Activated T-cell treated with anti-CD3 and anti-CD28 coated beads, Interleukin-2, amount 50 U/mL, for 48 hours (primary cell): ENCODE results near the gene ABHD13.
A peak's percentile ranks its signal among the peaks of the same experiment; 100 is the strongest.
"Not testable (repeated sequence)": the region's sequence is repeated elsewhere in the genome, so short reads cannot be mapped to it uniquely, and the experiment has no call there.

Experiments used
- DNase-seq, 2 experiments: peaks; one replicate each; pipeline ENCODE4 v3.0.0-alpha.2; 2020

ABHD13 gene

DNA sequence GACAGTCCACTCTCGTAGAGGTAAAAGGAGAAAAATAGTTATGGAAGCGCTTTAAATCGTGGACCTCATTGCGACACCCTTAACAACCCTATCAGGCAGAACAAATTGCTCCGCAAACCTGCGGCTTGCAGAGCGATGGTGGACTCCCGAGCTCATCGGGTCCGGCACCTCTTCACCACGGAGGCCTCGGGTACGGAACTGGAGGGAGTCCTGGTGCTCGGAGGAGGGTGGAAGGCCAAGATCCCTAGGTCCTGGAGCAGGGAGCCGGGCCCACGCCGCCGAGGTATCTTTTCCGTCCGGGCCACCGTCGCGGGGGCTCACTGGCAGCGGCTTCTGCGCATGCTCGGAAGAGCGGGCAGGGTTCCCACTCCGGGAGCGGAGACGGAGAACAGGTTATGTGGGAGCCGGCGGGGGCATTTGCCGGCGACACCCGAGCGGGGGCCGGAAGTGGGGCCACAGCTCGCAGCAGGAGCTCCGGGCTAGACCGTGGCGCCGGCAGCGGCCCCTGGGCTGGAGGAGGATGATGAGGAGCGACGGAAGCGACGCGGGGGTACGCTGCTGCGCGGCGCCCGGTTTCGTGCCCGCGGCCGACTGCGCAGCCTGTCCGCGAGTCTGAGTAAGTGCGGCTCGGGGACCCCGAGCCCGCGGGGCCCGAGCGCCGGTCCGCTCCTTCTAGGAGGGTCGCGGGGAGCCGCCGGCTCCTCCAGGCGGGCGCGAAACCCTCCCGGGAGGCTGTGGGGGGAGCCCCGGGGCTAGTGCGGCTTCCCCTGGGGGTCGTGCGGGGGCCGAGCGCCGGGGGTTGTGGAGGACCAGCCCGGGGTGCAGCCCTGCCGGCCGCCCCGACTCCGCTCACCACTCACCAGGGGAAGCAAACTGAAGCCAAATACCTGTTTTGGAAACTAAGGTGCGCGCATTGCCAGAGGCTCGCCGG, at the start of gene ABHD13:
TSS of gene ABHD13 (plus strand) at position 349 of the 931 bp plus-strand sequence. CDS start 10,827 bp downstream, outside the sequence.
- DNase-seq, result peak; percentile 93 to 95

DNA sequence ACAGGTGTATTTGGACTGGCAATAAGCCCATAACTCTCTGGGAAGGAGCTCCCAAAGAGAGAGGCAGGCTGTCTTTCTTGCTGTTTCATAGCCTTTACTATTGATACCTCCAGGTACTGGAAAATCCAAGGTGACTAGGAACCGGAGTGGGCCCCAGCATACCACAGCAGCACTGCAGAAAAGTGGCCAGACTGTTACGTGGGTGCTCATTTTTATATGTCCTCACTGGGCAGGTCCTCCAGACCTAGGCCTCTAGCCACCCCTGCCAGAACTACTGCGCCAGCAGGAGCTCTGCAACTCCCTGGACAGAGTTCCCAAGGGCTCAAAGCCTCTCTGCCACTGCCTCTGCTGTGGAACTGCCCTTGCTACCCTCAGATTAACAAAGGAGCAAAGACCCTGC, 49.3 kb upstream of the ABHD13 start:
- no peak for DNase-seq

DNA sequence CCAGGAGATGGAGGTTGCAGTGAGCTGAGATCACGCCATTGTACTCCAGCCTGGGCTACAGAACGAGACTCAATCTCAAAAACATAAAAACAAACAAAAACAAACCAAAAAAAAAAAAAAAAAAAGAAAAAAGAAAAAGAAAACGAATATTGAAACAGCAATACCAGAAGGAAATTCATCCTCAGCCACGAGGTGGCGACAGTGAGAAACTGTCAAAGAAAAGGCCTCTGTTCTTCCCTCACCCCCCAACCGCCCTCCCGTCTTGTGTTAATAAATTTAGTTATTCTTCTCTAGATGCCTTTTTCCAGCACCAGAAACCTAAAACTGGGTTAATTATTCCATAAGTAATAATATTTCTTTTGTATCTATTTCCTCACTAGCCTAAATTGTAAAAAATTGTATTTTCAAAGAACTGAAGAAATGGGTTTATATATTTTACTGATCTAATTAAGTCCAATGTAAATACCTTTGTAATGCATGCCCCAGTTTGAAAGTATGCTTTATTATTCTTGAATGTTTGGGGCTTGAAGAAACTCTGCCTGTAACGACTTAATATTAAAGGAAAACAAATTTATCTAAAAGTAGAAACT, 41.4 kb upstream of the ABHD13 start:
- DNase-seq, result peak; percentile 66 to 72

DNA sequence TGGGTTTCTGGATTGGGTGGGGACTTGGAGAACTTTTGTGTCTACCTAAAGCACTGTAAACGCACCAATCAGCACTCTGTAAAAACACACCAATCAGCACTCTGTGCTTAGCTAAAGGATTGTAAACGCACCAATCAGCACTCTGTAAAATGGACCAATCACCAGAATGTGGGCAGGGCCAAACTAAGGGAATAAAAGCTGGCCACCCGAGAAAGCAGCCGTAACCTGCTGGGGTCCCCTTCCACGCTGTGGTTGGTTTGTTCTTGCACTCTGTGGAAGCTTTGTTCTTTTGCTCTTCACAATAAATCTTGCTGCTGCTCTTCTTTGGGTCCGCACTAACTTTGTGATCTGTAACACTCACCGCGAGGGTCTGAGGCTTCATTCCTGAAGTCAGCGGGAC, 40.1 kb upstream of the ABHD13 start:
- no peak for DNase-seq

DNA sequence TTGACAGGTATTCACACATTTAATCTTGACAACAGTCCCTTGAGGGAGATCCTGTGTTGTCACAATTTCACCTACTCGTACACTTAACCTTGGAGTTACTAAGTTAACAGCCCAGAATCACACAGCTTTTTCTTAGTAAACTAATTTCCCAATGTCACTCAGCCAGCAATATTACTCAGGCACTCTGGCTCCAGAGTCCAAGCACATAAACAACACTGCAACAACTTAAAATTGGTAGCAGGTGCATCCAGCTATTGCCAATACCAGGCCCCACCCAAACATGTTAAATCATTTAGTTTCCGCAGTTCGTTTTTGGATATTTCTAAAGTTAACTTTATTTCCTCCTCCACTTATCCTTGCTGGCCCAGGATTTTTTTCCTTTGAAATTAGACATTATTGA, 35.5 kb upstream of the ABHD13 start:
- DNase-seq, result no peak

DNA sequence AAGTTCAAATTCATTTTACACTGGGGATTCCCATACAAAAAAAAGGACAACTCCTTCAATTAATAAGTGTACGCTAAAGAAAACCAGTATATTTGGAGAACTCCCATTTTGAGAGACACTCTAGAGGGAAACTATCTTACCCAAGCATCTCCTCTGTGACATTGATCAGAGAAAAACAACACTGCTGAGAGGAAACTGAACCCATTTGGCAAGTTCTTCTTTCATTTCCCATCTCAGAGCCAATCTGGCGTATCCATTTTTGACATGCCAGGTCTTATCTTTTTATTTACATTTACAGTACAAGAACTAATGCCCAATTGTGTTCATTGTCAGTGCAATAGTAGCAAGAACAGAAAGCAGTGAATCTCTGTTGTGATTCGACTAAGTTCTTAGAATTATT, 33.0 kb upstream of the ABHD13 start:
- DNase-seq, result no peak

DNA sequence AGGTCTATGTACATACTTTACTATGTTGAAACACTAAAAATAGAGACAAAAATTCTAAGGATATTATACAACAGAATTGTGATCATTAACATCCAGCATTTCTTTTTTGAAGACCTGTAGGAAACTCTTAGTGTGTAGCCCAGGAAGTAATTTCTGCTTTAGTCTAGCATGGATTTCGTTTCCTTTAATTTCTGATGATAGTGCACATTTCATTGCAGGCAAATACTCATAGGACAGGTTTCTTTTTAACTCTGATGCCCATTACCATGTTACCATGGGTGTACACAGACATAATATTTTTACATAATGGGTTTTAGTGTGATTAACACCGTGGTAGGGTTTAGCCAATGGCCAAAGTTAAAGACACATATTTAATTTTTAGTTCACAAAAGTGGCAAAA, 29.9 kb upstream of the ABHD13 start:
- DNase-seq, result no peak

DNA sequence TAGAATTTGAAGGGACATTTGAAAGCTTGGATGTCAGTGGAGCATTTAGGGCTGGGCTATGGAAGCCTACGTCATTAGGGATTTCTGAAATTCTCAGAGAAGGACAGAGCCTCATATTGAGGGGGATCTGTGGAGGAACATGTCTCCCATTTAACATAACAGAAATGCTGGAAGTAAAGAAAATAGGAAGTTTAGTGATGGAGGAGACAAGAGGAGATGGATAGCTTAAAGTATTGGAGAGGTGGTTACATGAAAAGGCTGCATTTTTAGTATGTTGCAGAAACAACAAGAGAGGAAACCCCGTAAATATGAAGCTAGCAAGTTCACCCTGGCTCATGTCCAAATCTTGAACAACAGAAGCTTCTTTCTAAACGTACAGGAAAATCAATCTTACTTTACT, 27.3 kb upstream of the ABHD13 start:
- no peak for DNase-seq

DNA sequence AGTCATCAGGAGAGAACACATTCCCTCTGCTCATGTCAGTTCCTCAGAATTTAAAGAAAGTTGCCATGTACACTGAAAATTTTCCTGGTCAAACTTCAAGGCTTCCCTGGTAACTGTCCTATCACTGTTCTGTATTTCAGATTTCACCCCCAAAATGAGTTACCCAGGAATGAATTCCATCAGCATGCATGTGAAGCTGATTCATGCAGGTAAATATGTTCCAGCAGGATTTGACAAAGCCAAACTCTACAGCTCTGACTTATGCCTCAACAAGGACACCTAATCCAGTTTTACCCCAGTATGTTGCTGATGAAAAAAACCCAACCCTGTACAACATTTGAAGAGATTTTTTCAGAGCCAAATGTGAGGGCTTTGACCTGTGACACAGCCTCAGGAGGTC, 24.4 kb upstream of the ABHD13 start:
- DNase-seq, result no peak

DNA sequence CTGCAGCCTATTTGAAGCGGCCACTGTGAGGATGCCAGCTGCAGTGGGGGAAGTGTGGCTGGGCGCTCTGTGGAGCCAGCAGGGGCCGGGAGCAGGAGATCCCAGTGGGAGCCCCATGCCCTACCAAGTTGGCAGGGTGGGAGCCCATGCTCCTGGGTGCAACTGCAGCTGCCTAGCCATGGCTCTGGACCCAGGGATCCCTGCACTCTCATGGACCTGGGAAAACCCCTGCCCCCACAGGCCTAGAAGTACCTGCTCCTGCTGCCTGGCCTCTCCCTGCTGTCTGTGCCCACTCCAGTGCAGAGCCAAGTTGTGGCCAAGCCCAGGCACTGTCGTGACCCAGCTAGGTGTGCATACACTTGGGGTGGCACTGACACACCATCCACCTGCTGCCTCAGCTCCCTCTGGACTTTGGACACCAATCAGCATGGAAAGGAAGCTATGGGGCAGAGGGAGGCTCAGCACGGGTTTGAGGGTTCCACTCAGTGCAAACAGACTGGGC, 23.7 kb upstream of the ABHD13 start:
- DNase-seq, result no peak

DNA sequence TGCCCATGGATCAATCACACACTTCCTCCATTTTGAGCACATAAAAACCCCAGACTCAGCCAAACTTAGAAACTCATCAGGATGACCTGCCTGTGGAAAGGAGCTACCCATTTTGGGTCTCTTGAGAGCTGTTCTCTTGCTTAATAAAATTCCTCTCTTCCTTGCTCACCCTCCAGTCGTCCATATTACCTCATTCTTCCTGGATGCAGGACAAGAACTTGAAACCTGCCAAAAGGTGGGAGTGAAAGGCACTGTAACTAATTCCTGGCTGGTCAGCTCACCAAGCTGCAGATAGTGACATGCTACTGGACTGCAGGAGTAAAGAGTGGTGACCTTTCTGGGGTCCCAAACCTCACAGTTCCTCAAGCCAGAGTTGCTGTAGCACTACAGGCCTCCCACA, 23.0 kb upstream of the ABHD13 start:
- DNase-seq, result no peak

DNA sequence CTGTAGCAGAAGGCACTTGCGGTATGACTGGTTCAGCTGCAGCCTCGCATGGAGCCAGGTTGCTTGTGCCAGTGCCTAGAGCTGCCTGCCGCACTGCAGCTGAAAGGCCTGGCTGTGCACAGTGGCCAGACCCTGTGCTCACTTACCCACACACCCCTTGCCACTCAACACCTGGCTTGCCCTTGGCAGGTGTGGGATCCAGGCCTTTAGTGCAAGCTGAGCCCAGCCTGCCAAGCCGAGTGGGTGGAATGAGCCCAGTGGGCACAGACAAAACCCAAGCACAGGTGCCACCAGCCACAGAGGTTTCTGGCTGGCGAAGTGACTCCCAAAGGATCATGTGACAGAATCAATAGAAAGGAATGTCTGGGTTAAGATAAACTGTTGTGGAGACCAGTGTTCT, 22.3 kb upstream of the ABHD13 start:
- DNase-seq, result no peak

DNA sequence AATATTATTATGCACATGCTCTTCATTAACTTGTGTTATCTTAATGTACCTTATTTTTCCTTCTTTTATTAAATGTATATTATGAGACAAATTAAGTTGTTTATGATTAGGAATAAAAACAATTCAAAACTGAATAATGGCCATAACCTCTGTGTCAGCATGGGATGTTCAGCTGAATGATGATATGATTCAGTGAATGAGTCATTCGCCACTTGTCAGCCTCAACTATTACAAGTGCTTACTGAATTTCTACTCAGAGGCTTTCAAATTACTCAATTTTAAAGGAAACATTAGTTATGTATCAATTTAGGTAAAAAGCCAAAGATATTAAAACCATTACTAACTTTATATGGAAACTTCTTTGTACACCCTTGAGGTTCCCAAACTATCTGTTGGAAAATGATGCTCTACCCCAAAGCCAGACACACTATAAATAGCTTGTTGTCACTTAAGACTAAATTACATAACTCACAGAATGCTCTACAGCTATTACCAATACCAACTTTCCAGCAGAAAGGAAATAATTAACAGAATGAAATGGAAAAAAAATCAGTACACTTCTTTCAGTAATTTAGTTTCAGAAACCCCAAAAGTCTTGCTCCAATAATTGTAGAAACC, 17.3 kb upstream of the ABHD13 start:
- no peak for DNase-seq

DNA sequence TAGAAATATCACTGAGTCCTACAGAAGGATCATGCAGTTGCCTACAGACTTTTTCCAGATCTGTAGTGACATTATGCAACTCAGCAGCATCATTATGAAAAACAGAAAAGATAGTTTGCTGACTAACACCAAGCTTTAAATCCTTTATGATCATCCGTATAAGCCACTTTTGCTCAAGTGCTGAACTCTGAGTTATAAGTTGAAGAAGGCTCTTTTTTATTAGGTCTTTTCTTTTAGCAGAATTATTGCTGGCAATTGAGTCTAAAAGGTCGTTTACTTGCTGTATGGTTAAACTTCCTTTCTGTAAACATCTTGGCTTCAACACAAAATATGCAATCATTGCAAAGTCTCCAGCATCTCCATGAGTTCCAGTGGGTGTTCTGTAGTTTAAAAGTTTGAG, 7.6 kb upstream of the ABHD13 start:
- DNase-seq, result no peak

DNA sequence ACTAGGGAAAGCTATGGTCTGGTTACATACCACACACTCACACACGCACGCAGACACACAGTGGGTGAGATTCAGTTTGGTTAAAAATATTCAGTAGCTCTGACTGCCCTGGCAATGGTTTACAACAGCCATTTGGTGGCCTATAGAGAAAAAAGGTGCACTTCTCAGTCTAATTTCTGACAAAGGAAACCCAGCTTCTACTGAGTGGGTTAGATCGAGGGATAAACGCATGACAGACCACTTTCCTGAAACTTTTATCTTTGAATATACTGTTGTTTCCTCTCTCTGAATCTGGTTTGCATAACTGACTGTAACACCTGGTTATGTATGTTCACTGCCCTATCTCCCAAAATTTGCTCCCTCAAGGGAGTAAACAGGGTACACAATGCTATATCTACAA, 5.3 kb upstream of the ABHD13 start:
- DNase-seq, result no peak

DNA sequence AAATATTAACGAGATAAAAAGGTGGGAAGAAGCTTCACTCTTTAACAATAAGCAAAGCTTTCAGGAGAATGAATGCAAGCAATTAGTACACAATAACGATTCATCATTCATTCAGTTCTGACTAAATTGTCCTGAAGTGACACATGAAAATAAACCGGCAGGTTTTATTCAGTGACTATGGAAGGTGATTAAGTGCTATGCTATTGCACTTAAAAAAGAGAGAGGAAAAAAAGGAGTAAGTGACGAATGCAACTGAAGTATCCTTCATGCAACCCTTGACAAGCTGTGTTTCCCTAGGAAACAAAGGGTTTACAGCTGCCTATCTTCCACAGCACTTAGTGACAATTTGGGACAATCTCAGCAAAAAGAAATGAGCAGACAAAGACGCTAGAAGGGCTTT, 4.2 kb upstream of the ABHD13 start:
- no peak for DNase-seq

DNA sequence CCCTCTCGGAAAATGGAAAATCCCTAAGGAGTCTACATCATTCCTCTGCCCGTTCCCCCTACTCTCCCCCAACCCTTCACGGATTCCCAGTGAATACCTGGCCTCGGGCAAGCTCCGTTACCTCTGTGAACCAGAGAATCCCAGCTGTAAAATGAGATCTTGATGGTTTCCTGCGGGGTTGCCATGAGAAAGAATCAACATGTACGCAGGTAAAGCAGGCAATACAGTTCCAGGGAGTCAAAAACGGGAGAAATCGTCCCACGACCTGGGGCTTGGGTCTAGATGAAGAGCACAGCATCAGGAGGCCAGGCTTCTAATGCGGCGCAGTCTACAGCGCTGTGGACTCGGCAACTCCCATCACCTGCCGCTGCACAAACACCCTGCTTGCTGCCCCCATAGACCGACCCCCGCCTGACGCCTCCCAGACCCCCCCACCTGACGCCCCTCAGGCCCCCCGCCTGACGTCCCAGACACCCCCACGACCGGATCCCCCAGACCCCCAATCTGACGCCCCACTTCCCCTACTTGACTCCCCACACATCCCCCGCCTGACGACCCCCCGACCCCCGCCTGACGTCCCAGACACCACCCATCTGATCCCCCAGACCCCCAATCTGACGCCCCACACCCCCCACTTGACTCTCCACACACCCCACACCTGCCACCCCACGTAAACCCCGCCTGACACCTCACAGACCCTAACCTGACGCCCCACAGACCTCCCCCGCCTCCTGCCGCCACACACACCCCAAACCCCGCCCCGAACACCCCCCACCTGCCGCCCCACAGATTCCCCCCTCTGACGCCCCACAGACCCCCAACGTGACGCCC, 3.5 kb upstream of the ABHD13 start:
- no peak for DNase-seq

DNA sequence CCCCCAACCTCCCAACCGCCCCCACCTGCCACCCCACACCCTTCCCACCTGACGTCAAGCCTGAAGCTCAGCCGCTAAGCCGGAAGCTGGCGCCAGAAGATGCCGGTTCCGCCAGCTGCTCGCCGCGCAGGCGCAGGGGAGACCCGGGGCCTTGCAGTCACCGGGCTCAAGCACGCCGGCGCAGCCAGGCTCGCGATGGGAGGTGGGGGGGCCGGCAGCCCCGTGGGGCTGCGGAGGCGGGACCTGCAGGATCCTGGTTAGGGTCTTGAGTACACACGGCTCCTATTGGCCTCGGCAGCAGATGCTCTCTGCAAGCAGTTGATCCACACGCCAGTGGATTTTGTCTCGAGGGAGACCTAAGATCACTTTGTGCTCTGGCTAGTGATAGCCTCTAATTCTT, 2.8 kb upstream of the ABHD13 start, which contains the start of gene LIG4:
TSS of gene LIG4 (minus strand) at position 101 of the 400 bp plus-strand sequence. CDS start 4,268 bp downstream, outside the sequence.
- DNase-seq, result peak; percentile 86 to 89

DNA sequence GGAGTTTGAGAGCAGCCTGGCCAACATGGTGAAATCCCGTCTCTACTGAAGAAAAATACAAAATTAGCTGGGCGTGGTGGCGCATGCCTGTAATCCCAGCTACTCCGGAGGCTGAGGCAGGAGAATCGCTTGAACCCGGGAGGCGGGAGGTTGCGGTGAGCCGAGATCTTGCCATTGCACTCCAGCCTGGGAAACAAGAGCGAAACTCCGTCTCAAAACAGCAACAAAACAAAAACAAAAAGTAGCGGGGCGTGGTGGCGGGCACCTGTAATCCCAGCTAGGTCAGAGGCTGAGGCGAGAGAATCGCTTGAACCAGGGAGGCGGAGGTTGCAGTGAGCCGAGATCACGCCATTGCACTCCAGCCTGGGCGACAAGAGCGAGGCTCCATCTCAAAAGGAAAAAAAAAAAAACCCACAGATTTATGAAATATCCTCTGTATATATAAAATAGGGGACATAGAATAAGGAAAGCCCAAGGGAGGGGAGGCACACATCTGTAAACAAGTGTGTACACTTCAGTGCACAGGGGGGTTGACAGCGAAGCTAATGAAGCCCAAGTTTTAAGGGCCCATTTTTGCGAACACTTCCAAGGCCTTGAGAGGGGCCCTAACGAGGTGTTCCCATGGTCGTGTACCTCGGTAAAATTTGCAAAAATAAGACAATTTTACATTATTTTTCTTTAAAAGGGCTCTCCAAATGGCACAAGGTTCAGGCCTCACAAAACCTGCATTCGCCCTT, 717 bp upstream of the ABHD13 start:
- DNase-seq, result not testable (repeated sequence)

DNA sequence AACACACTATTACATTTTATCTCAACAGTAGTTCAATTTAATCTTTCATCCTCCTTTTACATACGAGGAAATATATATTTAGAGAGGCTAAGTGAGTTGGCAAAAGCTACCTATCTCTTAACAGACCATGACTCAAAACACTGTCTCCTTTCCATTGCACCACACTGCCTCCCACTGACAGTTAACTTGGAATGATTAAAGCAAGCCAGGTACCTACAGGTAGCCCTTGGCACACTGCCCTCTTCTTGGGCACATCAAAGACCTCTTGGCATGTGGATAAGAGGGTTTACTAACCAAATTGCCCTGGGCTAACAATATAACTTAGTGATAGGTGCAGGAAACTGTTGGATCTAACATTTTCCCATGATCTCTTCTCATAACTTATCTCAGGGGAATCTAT, 1.8 kb downstream of the ABHD13 start:
- no peak for DNase-seq

DNA sequence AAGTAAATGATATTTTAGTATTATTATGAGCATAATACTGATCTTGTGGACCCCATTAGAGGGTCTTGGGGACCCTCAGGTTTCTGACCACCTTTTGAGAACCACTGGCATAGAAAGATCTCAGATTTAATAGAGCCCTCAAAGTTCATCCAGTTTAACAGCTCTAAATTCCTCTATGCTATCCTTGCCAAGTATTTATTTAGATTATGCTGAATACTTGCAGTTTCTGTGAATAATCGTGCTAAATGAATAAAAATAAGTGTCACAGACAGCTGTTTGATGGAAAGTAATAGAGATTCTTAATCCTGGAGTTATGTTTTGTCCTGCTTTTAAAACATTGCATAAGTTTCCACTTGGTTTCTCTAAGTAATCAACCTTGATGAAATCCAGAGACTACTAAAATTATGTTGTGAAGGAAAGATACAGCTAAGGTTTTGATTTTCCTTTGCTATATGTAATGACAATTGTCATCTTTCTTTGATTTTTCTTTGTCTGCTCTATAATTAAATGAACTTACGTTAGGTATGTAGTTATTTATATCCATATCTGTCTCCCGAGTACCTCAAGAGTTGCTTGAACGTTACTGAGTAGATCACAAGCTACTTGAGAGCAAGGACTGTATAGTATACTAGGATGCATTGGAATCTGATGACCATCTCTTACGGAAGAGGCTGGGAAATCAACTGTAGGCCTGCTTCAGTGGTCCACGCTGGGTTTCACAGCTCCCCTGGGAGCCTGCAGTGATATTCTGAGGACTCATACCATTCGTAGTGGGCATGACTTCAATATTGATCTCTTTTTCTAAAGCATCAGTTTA, 5.7 kb downstream of the ABHD13 start:
- no peak for DNase-seq
